Measurements from ENCODE around the gene WHRN.

WHRN gene

DNA sequence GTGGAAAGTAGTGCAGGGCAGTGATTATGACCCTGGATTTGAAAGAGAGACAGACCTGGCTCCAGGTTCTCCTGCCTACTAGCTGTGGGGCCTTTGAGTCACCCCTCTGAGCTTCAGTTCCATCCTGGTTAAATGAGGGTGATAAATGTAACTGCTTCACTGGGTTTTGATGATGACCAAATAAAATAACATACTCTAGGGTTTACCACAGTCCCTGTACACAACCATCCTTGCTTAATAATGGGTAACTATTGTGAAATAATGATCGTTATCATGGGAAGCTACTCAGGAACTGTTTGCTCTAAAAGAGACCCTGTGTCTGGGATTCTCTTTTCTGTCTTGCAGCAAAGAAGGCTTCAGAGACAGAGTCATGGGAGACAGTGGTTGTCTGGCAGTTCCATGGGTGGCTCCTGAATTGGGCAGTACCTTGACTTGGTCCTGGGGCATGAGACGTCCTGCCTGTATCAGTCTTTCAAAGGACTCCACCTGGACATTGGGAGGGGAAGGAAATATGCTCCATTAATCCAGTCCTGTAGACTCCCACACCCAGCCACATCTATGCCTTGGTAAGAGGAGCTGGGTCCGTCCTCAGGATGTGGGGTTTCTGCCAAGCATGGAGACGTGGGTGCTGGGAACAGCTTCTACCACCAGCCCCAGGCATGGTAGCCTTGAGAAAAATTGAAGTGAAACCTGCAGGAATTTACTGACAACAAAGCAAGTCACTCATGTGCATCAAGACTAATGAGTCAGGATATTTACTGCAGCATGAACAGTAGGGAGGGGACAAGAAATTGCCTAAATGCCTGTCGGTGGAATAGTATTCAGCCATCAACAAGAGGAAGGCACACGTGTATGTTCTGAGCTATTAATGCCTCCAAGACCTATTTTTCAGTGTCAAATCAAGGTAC lies 140.9 kb downstream of the WHRN start:
- DNase-seq (ENCODE audit: low spot score): no peak

GRCh38 chr9:114363424-114363823 lies 141.8 kb downstream of the WHRN start:
- no peak for DNase-seq (ENCODE audit: low spot score)

DNA sequence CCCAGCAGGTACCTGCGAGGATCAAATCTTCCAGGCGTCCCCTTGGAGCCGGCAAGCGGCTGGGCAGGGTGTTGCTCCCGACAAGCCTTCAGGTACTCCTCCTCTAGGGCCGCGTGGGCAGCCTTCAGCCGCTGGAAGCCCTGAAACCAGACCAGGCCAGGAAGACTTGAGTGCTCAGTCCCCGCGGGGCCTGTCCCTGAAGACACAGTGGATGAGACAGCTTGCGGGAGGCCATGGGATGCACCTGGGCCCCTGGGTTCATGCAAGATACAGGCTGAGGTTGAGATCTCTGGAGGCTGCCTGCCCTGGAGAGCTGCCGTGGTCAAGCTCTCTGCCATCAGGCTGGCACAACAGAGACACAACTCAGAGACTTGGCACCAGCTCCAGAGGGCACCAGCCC lies 142.9 kb downstream of the WHRN start:
- no peak for DNase-seq (ENCODE audit: low spot score)

DNA sequence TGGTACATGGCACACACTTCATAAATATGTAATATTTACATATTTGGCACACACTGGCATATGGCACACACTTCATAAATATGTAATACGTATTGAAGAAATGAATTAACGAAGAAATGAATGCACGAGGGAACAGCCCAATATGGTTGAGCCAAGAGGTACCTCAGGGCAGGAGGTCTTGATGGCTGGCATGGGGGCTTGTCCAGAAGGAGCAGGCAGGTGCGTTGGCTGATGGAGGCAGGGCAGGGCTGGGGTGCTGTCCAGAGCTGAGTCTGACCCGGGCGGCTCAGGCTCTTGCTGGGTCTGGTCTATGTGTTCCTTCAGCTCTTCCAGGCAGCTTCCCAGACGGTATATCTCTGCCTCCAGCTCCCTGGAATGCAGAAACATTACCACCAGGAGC lies 143.7 kb downstream of the WHRN start:
- no peak for DNase-seq (ENCODE audit: low spot score)

DNA sequence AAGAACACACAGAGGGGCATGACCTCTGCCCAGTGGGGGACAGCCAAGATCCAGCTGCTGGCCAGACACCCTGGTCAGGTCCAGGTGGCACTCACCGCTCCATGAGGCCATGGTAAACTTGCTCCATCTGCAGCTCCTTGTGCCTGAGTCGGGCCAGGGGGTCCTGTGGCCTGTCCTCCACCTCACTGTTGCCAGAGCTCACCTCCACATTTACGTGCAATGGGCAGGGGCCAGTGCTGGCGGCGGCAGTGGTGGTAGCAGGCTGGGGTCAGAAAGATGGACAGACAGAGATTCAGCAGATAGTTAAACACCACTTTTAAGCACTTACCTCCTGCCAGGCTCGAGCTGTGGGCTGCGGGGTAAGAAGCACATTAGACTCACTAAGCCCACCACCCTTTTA lies 145.5 kb downstream of the WHRN start:
- DNase-seq (ENCODE audit: low spot score): no peak

- DNase-seq (ENCODE audit: low spot score): no peak
Measured at GRCh38 chr9:114357911-114358328, 147.4 kb downstream of the WHRN start.

DNA sequence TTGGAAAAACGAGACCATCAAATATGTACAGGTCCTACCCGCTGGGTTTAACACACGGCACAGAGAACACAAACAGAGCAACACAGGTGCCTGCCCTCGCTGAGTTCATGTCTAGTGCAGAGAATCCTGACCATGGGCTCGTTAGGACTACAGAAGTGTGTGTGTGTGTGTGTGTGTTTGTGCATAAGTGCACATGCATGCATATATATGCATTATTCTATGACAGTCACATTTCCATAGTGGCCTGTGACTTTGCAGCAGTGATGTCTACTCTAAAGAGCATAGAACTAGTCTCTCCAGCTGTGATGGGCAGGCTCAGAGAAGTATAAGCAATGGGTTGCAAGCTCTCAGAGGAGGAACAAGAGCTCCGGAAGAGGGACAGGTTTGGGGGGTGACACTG lies 147.9 kb downstream of the WHRN start:
- no peak for DNase-seq (ENCODE audit: low spot score)

DNA sequence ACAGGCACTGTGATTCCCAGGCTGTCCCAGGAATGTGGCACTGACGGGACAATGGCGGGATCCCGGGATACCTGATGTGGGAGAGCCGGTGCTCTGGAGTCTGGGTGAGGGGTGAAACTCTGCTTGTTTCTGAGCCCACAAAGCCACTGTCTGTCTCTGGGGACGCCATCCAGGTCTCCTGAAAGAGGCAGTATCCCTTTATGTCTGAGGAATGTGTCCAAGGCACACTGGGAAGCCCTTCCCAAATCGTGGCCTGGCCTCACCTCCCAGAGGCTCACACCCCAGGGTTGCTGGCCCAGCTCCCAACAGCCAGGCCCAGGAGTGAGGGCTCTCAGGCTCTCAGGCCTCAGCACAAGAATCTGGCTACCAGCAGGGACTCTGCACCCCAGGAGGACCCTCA lies 148.5 kb downstream of the WHRN start:
- no peak for DNase-seq (ENCODE audit: low spot score)

DNA sequence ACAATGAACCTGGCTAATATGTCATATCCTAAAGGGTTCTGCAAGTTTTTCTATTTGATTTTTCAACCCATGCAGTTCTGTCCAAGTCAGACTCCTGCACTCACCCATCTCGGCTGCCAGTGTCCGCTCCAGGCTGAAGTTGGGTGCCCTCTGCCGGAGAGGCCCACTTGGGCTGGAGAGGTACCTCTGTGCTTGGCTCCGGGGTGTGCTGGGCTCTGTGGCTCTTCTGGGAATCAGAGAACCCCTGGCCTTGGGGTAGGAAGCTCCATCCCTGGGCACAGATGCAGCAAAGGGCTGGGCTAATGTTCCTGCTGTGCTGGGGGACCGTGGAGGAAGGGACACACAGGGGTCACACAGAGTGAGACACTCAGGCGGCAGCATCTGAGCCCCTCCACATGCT lies 149.5 kb downstream of the WHRN start:
- DNase-seq (ENCODE audit: low spot score): no peak

Data from RKO (cell line).